WERI-Rb-1 (cell line): ENCODE results near the gene MBD3L4.
A peak's percentile ranks its signal among the peaks of the same experiment; 100 is the strongest.

Experiments used
- DNase-seq: peaks from one replicate; pipeline ENCODE4 v3.0.0-alpha.2; 2020
- H3K27ac ChIP-seq: fragments of 250-450 bp; sonication (Bioruptor Pico); 2 replicates; pipeline ENCODE4 v1.5.1; 2020; ENCODE audit warnings: mild to moderate bottlenecking, moderate library complexity
- H3K27me3 ChIP-seq: fragments of 250-450 bp; sonication (Bioruptor Pico); 2 replicates; pipeline ENCODE4 v1.5.1; 2021; ENCODE audit warnings: mild to moderate bottlenecking, low read depth, moderate library complexity; ENCODE audit not compliant: insufficient read depth, severe bottlenecking
- H3K36me3 ChIP-seq: fragments of 250-450 bp; sonication (Bioruptor Pico); 2 replicates; pipeline ENCODE4 v1.5.1; 2020; ENCODE audit warnings: mild to moderate bottlenecking, moderate library complexity
- H3K4me3 ChIP-seq: 2 replicates; pipeline ENCODE4 v1.5.1; 2011; ENCODE audit warnings: low read depth, mild to moderate bottlenecking, control low read depth, low read length
- H3K9me3 ChIP-seq: fragments of 250-450 bp; sonication (Bioruptor Pico); 2 replicates; pipeline ENCODE4 v1.5.1; 2021; ENCODE audit warnings: mild to moderate bottlenecking, moderate library complexity; ENCODE audit not compliant: severe bottlenecking
- CTCF ChIP-seq: IDR thresholded peaks from 2 replicates; pipeline ENCODE4 v1.5.1; 2011; ENCODE audit warnings: low read depth, mild to moderate bottlenecking, control low read depth, inconsistent platforms, low read length

The MBD3L4 gene

DNA sequence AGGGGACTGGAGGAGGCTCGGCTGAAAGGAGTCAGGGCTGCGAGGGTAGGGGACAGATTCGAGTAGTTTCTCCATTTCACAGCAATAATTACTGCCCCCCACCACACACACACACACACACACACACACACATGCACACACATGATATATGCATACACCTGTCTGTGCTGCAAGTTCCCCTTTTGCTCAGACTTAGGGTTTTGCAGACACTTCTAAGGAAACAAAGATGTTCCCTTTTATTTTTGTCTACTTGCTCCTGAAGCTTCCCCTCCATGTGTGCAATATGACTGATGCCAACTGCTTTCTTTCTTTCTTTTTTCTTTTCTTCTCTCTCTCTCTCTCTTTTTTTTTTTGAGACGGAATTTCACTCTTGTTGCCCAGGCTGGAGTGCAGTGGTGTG is 32.1 kb downstream of the MBD3L4 start:
- no peak for DNase-seq
- H3K27me3 ChIP-seq, result peaks cover 24% of the 10 kb centered on the region
- TF ChIP-seq CTCF, result no peak
- H3K9me3 ChIP-seq, result peaks cover 4% of the 10 kb centered on the region
- no peak overlapping the region for H3K4me3 ChIP-seq
- H3K36me3 ChIP-seq, result no peaks in the 10 kb centered on the region
- H3K27ac ChIP-seq, result no peak overlapping the region

DNA sequence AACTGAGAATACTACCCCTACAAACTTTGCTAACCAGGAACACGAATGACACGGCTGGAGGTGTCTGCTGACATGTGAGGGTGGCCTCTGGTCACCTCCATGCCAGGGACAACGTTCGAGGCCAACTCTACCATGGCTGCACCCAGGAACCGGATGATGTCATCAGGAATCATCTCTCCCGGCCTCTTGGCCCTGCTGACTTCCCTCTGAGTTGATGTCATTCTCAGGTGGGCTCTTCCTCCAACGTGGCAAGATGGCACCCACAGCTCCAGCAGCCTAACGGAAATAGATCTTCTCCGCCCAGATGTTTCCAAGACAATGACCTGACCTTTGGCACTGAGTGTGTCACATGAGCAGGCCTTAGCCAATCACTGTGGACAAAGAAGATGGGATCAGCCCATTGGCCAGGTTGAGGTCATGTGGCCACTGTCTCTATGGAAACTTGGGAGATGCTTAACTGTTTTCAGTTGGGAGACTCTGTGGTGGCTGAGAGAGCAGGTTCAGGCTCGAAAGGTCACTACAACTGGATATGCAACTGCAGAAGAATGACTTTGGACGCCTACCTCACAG is 33.8 kb downstream of the MBD3L4 start:
- no peak for TF ChIP-seq CTCF
- peaks cover 38% of the 10 kb centered on the region for H3K27me3 ChIP-seq
- no peak for DNase-seq
- H3K36me3 ChIP-seq, result no peaks in the 10 kb centered on the region
- no peak overlapping the region for H3K4me3 ChIP-seq
- H3K9me3 ChIP-seq, result peaks cover 1% of the 10 kb centered on the region
- no peak overlapping the region for H3K27ac ChIP-seq

- H3K27ac ChIP-seq, result no peak overlapping the region
- H3K27me3 ChIP-seq, result peaks cover 52% of the 10 kb centered on the region
- peak; percentile 14 for DNase-seq
- H3K36me3 ChIP-seq, result no peaks in the 10 kb centered on the region
- H3K9me3 ChIP-seq, result no peaks in the 10 kb centered on the region
- TF ChIP-seq CTCF, result peak; percentile 38
- no peak overlapping the region for H3K4me3 ChIP-seq
Observed at GRCh38 chr19:7004313-7004931, 35.6 kb downstream of the MBD3L4 start.

DNA sequence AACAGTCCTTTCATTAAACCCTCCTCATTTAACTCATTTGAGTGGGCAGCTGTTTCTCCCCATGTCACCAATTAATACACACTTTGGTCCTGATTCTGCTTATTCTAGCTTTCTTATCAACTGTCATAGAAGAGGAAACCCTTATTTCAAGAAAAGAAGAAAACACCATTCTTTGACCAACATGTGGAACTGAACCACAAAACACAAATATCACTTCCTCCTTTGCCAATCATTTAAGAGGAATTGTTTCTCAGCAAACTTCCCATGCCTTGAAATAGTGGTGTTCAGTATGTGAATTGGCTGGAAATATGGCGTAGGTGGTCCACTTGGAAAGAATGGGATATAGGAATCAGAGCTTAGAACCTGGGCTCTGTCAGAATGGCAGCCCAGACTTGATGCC is 39.2 kb downstream of the MBD3L4 start:
- TF ChIP-seq CTCF, result no peak
- H3K9me3 ChIP-seq, result no peaks in the 10 kb centered on the region
- H3K27ac ChIP-seq, result no peak overlapping the region
- no peak overlapping the region for H3K4me3 ChIP-seq
- no peaks in the 10 kb centered on the region for H3K36me3 ChIP-seq
- peaks cover 73% of the 10 kb centered on the region for H3K27me3 ChIP-seq
- DNase-seq, result no peak

- Histone ChIP-seq H3K27me3 (peaks cover 75% of the 10 kb centered on the region), H3K27ac (no peak overlapping the region), H3K9me3 (no peaks in the 10 kb centered on the region), H3K4me3 (no peak overlapping the region), H3K36me3 (no peaks in the 10 kb centered on the region)
- no peak for DNase-seq
- no peak for TF ChIP-seq CTCF
Observed at GRCh38 chr19:7000333-7000732, 39.6 kb downstream of the MBD3L4 start.

DNA sequence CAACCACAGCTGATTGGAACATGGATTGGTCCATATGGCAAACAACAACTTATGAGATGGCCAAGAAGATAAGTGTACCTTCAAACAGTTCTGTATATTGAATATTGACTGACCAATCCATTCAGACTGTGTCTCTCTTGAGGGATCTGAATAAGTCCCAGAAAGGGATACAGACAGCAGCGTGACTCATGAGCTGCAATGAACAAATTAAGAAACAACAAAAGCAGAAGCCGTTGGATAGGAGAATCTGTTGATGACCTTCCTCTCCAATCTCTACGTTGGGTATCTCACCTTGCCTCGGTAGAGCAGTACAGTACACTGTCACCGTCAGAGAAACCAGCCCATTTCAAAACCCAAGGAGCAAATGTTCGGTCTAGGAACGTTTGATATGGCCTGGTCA is 40.0 kb downstream of the MBD3L4 start:
- no peak for DNase-seq
- H3K36me3 ChIP-seq, result no peaks in the 10 kb centered on the region
- H3K27ac ChIP-seq, result no peak overlapping the region
- TF ChIP-seq CTCF, result no peak
- peaks cover 72% of the 10 kb centered on the region for H3K27me3 ChIP-seq
- H3K4me3 ChIP-seq, result no peak overlapping the region
- peaks cover 2% of the 10 kb centered on the region for H3K9me3 ChIP-seq
